ENCODE results near the gene HIGD1B. TPM values are rescaled to one million over a fixed set of nuclear protein-coding genes. Genes with fewer than 3 reads are reported as not detected.

The HIGD1B gene
- total and polyA plus RNA-seq, 2 of the 13 experiments (the other 11 are each of a cell fraction or from before 2014, with no cell fraction given), result not detected

Small RNA genes within 50 kb of the gene (small RNA-seq; reads per million reads assigned to genes)
- 0 reads per million in 3 experiments for gene RN7SL405P (ENCODE audit: insufficient read depth in 2 of 3, insufficient read length in 3 of 3, low read depth in 2 of 3, low replicate concordance in 1 of 3)

Other genes starting within 250 kb of the HIGD1B start
- gene MEIOC, start 191.4 kb upstream of the HIGD1B start, total RNA-seq (2016; rRNA removed; fragmentation: Illumina TruSeq; extraction: Trizol), result 0.07 and 0.15 TPM in 2 replicates
- gene MEIOC, start 191.4 kb upstream of the HIGD1B start, polyA plus RNA-seq (2011; rRNA removed), result 0.04 TPM in 1 of 2 replicates, not detected in the other
- gene CCDC43, start 158.1 kb upstream of the HIGD1B start, total RNA-seq (2016; rRNA removed; fragmentation: Illumina TruSeq; extraction: Trizol), result 94.8 and 116 TPM in 2 replicates
- 12.4 and 17.5 TPM in 2 replicates for gene CCDC43, start 158.1 kb upstream of the HIGD1B start, polyA plus RNA-seq (2011; rRNA removed)
- gene DBF4B, start 139.2 kb upstream of the HIGD1B start, total RNA-seq (2016; rRNA removed; fragmentation: Illumina TruSeq; extraction: Trizol), result 9.0 and 11.7 TPM in 2 replicates
- gene DBF4B, start 139.2 kb upstream of the HIGD1B start, polyA plus RNA-seq (2011; rRNA removed), result 11.0 and 13.2 TPM in 2 replicates
- 0.44 and 0.91 TPM in 2 replicates for gene ADAM11, start 88.9 kb upstream of the HIGD1B start, total RNA-seq (2016; rRNA removed; fragmentation: Illumina TruSeq; extraction: Trizol)
- gene ADAM11, start 88.9 kb upstream of the HIGD1B start, polyA plus RNA-seq (2011; rRNA removed), result 0.33 and 0.38 TPM in 2 replicates
- 1.7 and 2.0 TPM in 2 replicates for gene GJC1, start 17.6 kb upstream of the HIGD1B start, total RNA-seq (2016; rRNA removed; fragmentation: Illumina TruSeq; extraction: Trizol)
- gene GJC1, start 17.6 kb upstream of the HIGD1B start, polyA plus RNA-seq (2011; rRNA removed), result 1.2 and 1.7 TPM in 2 replicates
- gene EFTUD2, start 51.6 kb downstream of the HIGD1B start, total RNA-seq (2016; rRNA removed; fragmentation: Illumina TruSeq; extraction: Trizol), result 137 and 310 TPM in 2 replicates
- gene EFTUD2, start 51.6 kb downstream of the HIGD1B start, polyA plus RNA-seq (2011; rRNA removed), result 107 and 111 TPM in 2 replicates
- 0.11 and 0.35 TPM in 2 replicates for gene GFAP, start 67.6 kb downstream of the HIGD1B start, total RNA-seq (2016; rRNA removed; fragmentation: Illumina TruSeq; extraction: Trizol)
- gene GFAP, start 67.6 kb downstream of the HIGD1B start, polyA plus RNA-seq (2011; rRNA removed), result 0.16 and 0.29 TPM in 2 replicates
- 14.5 and 15.3 TPM in 2 replicates for gene KIF18B, start 99.9 kb downstream of the HIGD1B start, total RNA-seq (2016; rRNA removed; fragmentation: Illumina TruSeq; extraction: Trizol)
- 13.2 and 15.2 TPM in 2 replicates for gene KIF18B, start 99.9 kb downstream of the HIGD1B start, polyA plus RNA-seq (2011; rRNA removed)
- 0.11 TPM in 1 of 2 replicates, not detected in the other for gene C1QL1, start 120.4 kb downstream of the HIGD1B start, total RNA-seq (2016; rRNA removed; fragmentation: Illumina TruSeq; extraction: Trizol)
- 0.07 and 0.11 TPM in 2 replicates for gene C1QL1, start 120.4 kb downstream of the HIGD1B start, polyA plus RNA-seq (2011; rRNA removed)
- gene DCAKD, start 203.7 kb downstream of the HIGD1B start, total RNA-seq (2016; rRNA removed; fragmentation: Illumina TruSeq; extraction: Trizol), result 29.2 and 31.1 TPM in 2 replicates
- gene DCAKD, start 203.7 kb downstream of the HIGD1B start, polyA plus RNA-seq (2011; rRNA removed), result 25.9 and 30.2 TPM in 2 replicates
- 142 and 194 TPM in 2 replicates for gene NMT1, start 213.4 kb downstream of the HIGD1B start, total RNA-seq (2016; rRNA removed; fragmentation: Illumina TruSeq; extraction: Trizol)
- gene NMT1, start 213.4 kb downstream of the HIGD1B start, polyA plus RNA-seq (2011; rRNA removed), result 71.9 and 75.7 TPM in 2 replicates

Measured in HepG2 (cell line).